GM18526 (cell line): ENCODE results near the gene KRT9.

ENCODE experiments used
- POLR2A ChIP-seq: IDR thresholded peaks from 3 replicates; pipeline ENCODE4 v1.6.1; 2011; ENCODE audit not compliant: insufficient read length; ENCODE audit errors: extremely low read depth

Gene KRT9

GRCh38 chr17:41553176-41553575, 18.7 kb downstream of the KRT9 start:
- TF ChIP-seq POLR2A, result no peak

GRCh38 chr17:41552455-41552854, 19.4 kb downstream of the KRT9 start:
- TF ChIP-seq POLR2A, result no peak

- no peak for TF ChIP-seq POLR2A
Observed at GRCh38 chr17:41551365-41551764, 20.5 kb downstream of the KRT9 start.

GRCh38 chr17:41549596-41550039, 22.2 kb downstream of the KRT9 start:
- no peak for TF ChIP-seq POLR2A

- TF ChIP-seq POLR2A, result no peak
Observed at GRCh38 chr17:41548844-41549595, 22.8 kb downstream of the KRT9 start.

GRCh38 chr17:41547921-41548843, 23.7 kb downstream of the KRT9 start:
- no peak for TF ChIP-seq POLR2A

GRCh38 chr17:41547378-41547841, 24.4 kb downstream of the KRT9 start:
- no peak for TF ChIP-seq POLR2A

- no peak for TF ChIP-seq POLR2A
Observed at GRCh38 chr17:41546819-41547218, 25.0 kb downstream of the KRT9 start.

- TF ChIP-seq POLR2A, result no peak
Observed at GRCh38 chr17:41545829-41546410, 25.9 kb downstream of the KRT9 start.

GRCh38 chr17:41544935-41545334, 26.9 kb downstream of the KRT9 start:
- no peak for TF ChIP-seq POLR2A

- TF ChIP-seq POLR2A, result no peak
Observed at GRCh38 chr17:41544491-41544892, 27.4 kb downstream of the KRT9 start.

GRCh38 chr17:41542357-41542756, 29.5 kb downstream of the KRT9 start:
- no peak for TF ChIP-seq POLR2A

- TF ChIP-seq POLR2A, result no peak
Observed at GRCh38 chr17:41540921-41541625, 30.8 kb downstream of the KRT9 start.

GRCh38 chr17:41539979-41540701, 31.7 kb downstream of the KRT9 start:
- no peak for TF ChIP-seq POLR2A
